Osteoblast (primary cell): ENCODE results near the gene LIN9. TPM values are rescaled to one million over a fixed set of nuclear protein-coding genes. Genes with fewer than 3 reads are reported as not detected.

ENCODE experiments used
- DNase-seq: peaks from one replicate; pipeline ENCODE4 v3.0.0; 2011; ENCODE audit warnings: low spot score, mixed read lengths; ENCODE audit not compliant: insufficient read length; ENCODE audit errors: missing footprints
- H2AFZ ChIP-seq: 2 replicates; pipeline ENCODE4 v1.6.0; 2011; ENCODE audit warnings: mild to moderate bottlenecking, low read length
- H3K27ac ChIP-seq: 2 replicates; pipeline ENCODE4 v1.5.1; 2011; ENCODE audit warnings: mild to moderate bottlenecking, low read depth, low read length, moderate library complexity
- H3K27me3 ChIP-seq: 2 replicates; pipeline ENCODE4 v1.6.0; 2012; ENCODE audit warnings: mild to moderate bottlenecking, control low read depth, inconsistent platforms, low read length, moderate library complexity; ENCODE audit not compliant: insufficient read depth
- H3K36me3 ChIP-seq: 2 replicates; pipeline ENCODE4 v1.5.1; 2011; ENCODE audit warnings: mild to moderate bottlenecking, low read length, control low read depth, moderate library complexity; ENCODE audit not compliant: insufficient read depth
- H3K4me1 ChIP-seq: 2 replicates; pipeline ENCODE4 v1.5.1; 2011; ENCODE audit warnings: mild to moderate bottlenecking, low read length, control low read depth, moderate library complexity; ENCODE audit not compliant: insufficient read depth
- H3K4me2 ChIP-seq: 2 replicates; pipeline ENCODE4 v1.6.0; 2011; ENCODE audit warnings: mild to moderate bottlenecking, low read length; ENCODE audit not compliant: insufficient read depth
- H3K4me3 ChIP-seq: fragments of 200-600 bp; sonication (generic); 3 replicates; pipeline ENCODE4 v1.5.1; 2012; ENCODE audit warnings: mild to moderate bottlenecking, low read length, inconsistent platforms; ENCODE audit not compliant: insufficient read depth
- H3K79me2 ChIP-seq: 2 replicates; pipeline ENCODE4 v1.6.0; 2012; ENCODE audit warnings: mild to moderate bottlenecking, low read length, control low read depth, inconsistent platforms; ENCODE audit not compliant: insufficient read depth
- H3K9me3 ChIP-seq: 2 replicates; pipeline ENCODE4 v1.5.1; 2011; ENCODE audit warnings: low read depth, low read length, control low read depth
- H4K20me1 ChIP-seq: 2 replicates; pipeline ENCODE4 v1.6.0; 2012; ENCODE audit warnings: mild to moderate bottlenecking, low read length, control low read depth; ENCODE audit not compliant: insufficient read depth
- total RNA-seq: library from RNA; depleted of rRNA; stranded (reverse); fragments of >200 nt; gene quantifications from 2 replicates; pipeline ENCODE4 v1.2.3, GENCODE V29; 2012
- TF ChIP-seq, protein P1 (sequence below): IDR thresholded peaks from 2 replicates; pipeline ENCODE4 v1.5.1; 2011; ENCODE audit warnings: mild to moderate bottlenecking, low read depth, low read length, moderate library complexity; ENCODE audit errors: extremely low read depth

LIN9 gene
- total RNA-seq, 1 donor = 2.5 TPM

DNA sequence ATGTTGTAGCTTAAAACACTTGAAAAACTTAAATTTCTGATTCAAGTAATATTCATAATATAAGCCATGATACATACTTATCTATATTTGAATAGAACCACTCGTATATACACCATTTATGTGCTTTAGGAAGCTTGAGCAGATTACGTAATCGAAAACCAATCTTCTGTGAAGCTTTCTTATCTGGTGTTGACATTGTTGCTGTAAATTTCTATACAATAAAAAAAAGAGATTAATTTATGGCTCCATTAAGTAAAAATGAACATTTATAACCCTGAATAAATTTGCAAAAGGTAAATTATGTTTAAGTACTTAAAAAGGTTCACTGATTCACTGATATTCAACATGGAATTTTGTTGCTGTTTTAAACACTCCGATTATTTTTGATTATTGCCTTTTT lies 21.4 kb downstream of the LIN9 start:
- H3K79me2 ChIP-seq = no peaks in the 10 kb centered on the region
- H3K9me3 ChIP-seq = no peaks in the 10 kb centered on the region
- H3K4me2 ChIP-seq = no peak overlapping the region
- TF ChIP-seq, protein P1, sequence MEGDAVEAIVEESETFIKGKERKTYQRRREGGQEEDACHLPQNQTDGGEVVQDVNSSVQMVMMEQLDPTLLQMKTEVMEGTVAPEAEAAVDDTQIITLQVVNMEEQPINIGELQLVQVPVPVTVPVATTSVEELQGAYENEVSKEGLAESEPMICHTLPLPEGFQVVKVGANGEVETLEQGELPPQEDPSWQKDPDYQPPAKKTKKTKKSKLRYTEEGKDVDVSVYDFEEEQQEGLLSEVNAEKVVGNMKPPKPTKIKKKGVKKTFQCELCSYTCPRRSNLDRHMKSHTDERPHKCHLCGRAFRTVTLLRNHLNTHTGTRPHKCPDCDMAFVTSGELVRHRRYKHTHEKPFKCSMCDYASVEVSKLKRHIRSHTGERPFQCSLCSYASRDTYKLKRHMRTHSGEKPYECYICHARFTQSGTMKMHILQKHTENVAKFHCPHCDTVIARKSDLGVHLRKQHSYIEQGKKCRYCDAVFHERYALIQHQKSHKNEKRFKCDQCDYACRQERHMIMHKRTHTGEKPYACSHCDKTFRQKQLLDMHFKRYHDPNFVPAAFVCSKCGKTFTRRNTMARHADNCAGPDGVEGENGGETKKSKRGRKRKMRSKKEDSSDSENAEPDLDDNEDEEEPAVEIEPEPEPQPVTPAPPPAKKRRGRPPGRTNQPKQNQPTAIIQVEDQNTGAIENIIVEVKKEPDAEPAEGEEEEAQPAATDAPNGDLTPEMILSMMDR = no peak
- no peaks in the 10 kb centered on the region for H3K27me3 ChIP-seq
- no peak for DNase-seq
- no peak overlapping the region for H3K27ac ChIP-seq
- H3K36me3 ChIP-seq = no peaks in the 10 kb centered on the region
- H3K4me3 ChIP-seq = no peak overlapping the region
- no peaks in the 10 kb centered on the region for H3K4me1 ChIP-seq
- no peaks in the 10 kb centered on the region for H4K20me1 ChIP-seq
- H2AFZ ChIP-seq = no peak overlapping the region

DNA sequence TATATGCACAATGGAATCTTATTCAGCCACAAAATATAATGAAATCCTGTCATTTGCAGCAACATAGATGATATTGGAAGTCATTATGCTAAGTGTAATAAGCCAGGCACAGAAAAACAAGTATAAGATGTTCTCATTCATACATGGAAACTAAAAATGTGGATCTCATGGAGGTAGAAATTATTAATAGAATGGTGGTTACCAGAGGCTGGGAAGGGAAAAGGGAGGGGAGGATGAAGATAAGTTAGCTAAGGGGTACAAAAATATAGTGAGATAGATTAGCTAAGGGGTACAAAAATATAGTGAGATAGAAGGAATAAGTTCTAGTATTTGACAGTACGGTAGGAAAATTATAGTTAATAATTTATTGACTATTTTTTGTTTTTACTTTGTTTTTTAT lies 27.9 kb downstream of the LIN9 start:
- H3K27ac ChIP-seq = no peak overlapping the region
- no peaks in the 10 kb centered on the region for H4K20me1 ChIP-seq
- H3K79me2 ChIP-seq = no peaks in the 10 kb centered on the region
- H3K9me3 ChIP-seq = no peaks in the 10 kb centered on the region
- H3K4me2 ChIP-seq = no peak overlapping the region
- no peaks in the 10 kb centered on the region for H3K36me3 ChIP-seq
- no peak overlapping the region for H2AFZ ChIP-seq
- TF ChIP-seq, protein P1 = no peak
- DNase-seq = no peak
- H3K27me3 ChIP-seq = no peaks in the 10 kb centered on the region
- no peaks in the 10 kb centered on the region for H3K4me1 ChIP-seq
- no peak overlapping the region for H3K4me3 ChIP-seq

DNA sequence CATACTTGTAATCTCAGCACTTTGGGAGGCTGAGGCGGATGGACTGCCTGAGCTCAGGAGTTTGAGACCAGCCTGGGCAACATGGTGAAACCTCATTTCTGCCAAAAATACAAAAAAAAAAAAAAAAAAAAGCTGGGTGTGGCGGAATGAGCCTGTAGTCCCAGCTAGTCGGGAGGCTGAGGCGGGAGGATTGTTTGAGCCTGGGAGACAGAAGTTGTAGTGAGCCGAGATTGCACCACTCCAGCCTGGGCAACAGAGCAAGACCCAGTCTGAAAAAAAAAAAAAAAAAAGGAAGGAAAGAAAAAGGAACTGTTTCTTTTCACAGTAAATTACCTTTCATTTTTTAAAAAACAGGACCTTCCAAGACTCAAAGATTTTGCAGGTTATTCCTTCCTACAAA lies 29.5 kb downstream of the LIN9 start:
- no peak overlapping the region for H3K4me3 ChIP-seq
- no peaks in the 10 kb centered on the region for H3K36me3 ChIP-seq
- no peak overlapping the region for H3K27ac ChIP-seq
- no peak overlapping the region for H3K4me2 ChIP-seq
- no peak overlapping the region for H2AFZ ChIP-seq
- no peaks in the 10 kb centered on the region for H3K9me3 ChIP-seq
- no peaks in the 10 kb centered on the region for H3K79me2 ChIP-seq
- no peaks in the 10 kb centered on the region for H3K27me3 ChIP-seq
- H3K4me1 ChIP-seq = no peaks in the 10 kb centered on the region
- TF ChIP-seq, protein P1 = no peak
- DNase-seq = no peak
- H4K20me1 ChIP-seq = no peaks in the 10 kb centered on the region

DNA sequence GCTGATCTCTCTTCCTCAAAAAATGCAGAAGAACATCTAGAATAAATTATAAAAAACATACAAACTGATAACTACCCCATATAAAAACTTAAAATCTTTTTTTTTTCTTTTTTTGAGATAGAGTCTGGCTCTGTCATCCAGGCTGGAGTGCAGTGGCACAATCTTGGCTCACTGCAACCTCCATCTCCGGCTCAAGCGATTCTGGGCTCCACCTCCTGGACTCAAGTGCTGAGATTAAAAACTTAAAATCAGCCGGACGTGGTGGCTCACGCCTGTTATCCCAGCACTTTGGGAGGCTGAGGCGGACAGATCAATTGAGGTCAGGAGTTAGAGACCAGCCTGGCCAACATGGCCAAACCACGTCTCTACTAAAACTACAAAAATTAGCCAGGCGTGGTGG lies 31.1 kb downstream of the LIN9 start:
- no peak for DNase-seq
- no peak overlapping the region for H3K27ac ChIP-seq
- no peaks in the 10 kb centered on the region for H3K4me1 ChIP-seq
- no peak overlapping the region for H3K4me3 ChIP-seq
- no peak overlapping the region for H3K4me2 ChIP-seq
- H4K20me1 ChIP-seq = no peaks in the 10 kb centered on the region
- no peaks in the 10 kb centered on the region for H3K79me2 ChIP-seq
- no peaks in the 10 kb centered on the region for H3K36me3 ChIP-seq
- H2AFZ ChIP-seq = no peak overlapping the region
- no peaks in the 10 kb centered on the region for H3K9me3 ChIP-seq
- TF ChIP-seq, protein P1 = no peak
- no peaks in the 10 kb centered on the region for H3K27me3 ChIP-seq
